HG03025 (cell line): ENCODE data around the gene SMIM41.

Source experiments
- ATAC-seq: cut with Tn5 transposase; IDR thresholded peaks from one replicate; pipeline ENCODE4 v1.9.1; 2021; ENCODE audit warnings: mild to moderate bottlenecking, moderate library complexity; ENCODE audit not compliant: unreplicated experiment, low FRiP score

Gene SMIM41

GRCh38 chr12:52144512-52145227 is 65.2 kb downstream of the SMIM41 start:
- no peak for ATAC-seq

GRCh38 chr12:52145228-52146088 is 66.0 kb downstream of the SMIM41 start:
- no peak for ATAC-seq

- ATAC-seq: no peak
These were observed 66.8 kb downstream of the SMIM41 start for GRCh38 chr12:52146089-52146821.

GRCh38 chr12:52146822-52147366 is 67.4 kb downstream of the SMIM41 start:
- no peak for ATAC-seq

GRCh38 chr12:52147367-52147963 is 68.0 kb downstream of the SMIM41 start:
- ATAC-seq: no peak

GRCh38 chr12:52147964-52148463 is 68.5 kb downstream of the SMIM41 start:
- ATAC-seq: no peak

GRCh38 chr12:52148464-52149181 is 69.1 kb downstream of the SMIM41 start:
- ATAC-seq: no peak

GRCh38 chr12:52149182-52149641 is 69.7 kb downstream of the SMIM41 start:
- no peak for ATAC-seq

GRCh38 chr12:52149651-52150241 is 70.2 kb downstream of the SMIM41 start:
- no peak for ATAC-seq

- no peak for ATAC-seq
These were observed 71.8 kb downstream of the SMIM41 start for GRCh38 chr12:52151153-52151836.

GRCh38 chr12:52151837-52152783 is 72.6 kb downstream of the SMIM41 start:
- ATAC-seq: no peak

GRCh38 chr12:52152905-52153317 is 73.4 kb downstream of the SMIM41 start:
- no peak for ATAC-seq

GRCh38 chr12:52155048-52155868 is 75.8 kb downstream of the SMIM41 start:
- ATAC-seq: no peak

- no peak for ATAC-seq
These were observed 76.8 kb downstream of the SMIM41 start for GRCh38 chr12:52156311-52156710.

GRCh38 chr12:52156757-52157565 is 77.5 kb downstream of the SMIM41 start:
- ATAC-seq: no peak
